ENCODE results near the gene BMPR2. TPM values are rescaled to one million over a fixed set of nuclear protein-coding genes. Genes with fewer than 3 reads are reported as not detected.
A peak's percentile ranks its signal among the peaks of the same experiment; 100 is the strongest.
"Not testable (repeated sequence)": the region's sequence is repeated elsewhere in the genome, so short reads cannot be mapped to it uniquely, and the experiment has no call there.

BMPR2 gene
- polyA plus RNA-seq, 3 donors: 4.1 to 6.4 (median 4.8) TPM

- DNase-seq: no peak
- Histone ChIP-seq H3K36me3 (replicated peaks in 1 of 2; ENCODE audit: control insufficient read depth in 1 of 2, insufficient read depth in 2 of 2, low read length in 2 of 2) (no peaks in the 10 kb centered on the region), H4K20me1 (ENCODE audit: insufficient read depth, low read length) (no peaks in the 10 kb centered on the region), H3K9ac (ENCODE audit: insufficient read depth, low read length, poor library complexity, severe bottlenecking) (no peak overlapping the region), H3K4me2 (replicated peaks; ENCODE audit: extremely low read depth, low read length, poor library complexity, severe bottlenecking) (no peak overlapping the region), H3K4me3 (replicated peaks in 1 of 3; ENCODE audit: low read depth in 2 of 3, low read length in 3 of 3) (no peak overlapping the region), H3K79me2 (ENCODE audit: insufficient read depth, low read length) (no peaks in the 10 kb centered on the region), H3K9me3 (replicated peaks in 1 of 2; ENCODE audit: control insufficient read depth in 1 of 2, insufficient read depth in 1 of 2, low read length in 2 of 2) (no peaks in the 10 kb centered on the region), H3K27ac (ENCODE audit: low read depth in 1 of 2, low read length in 2 of 2) (no peak overlapping the region), H3K4me1 (ENCODE audit: control insufficient read depth in 1 of 2, insufficient read depth in 2 of 2, low read length in 2 of 2) (no peaks in the 10 kb centered on the region), H3K27me3 (ENCODE audit: control insufficient read depth in 2 of 2, insufficient read depth in 2 of 2, low read length in 2 of 2) (no peaks in the 10 kb centered on the region), H2AFZ (ENCODE audit: insufficient read depth, low read depth, low read length, poor library complexity, severe bottlenecking) (no peak overlapping the region)
- H3K4me3 Mint-ChIP-seq: no peak overlapping the region
- H3K27ac Mint-ChIP-seq: no peak overlapping the region
- peaks cover 0 to 2% (median 1%) of the 10 kb centered on the region in 3 donors for H3K27me3 Mint-ChIP-seq (ENCODE audit: low read depth in 3 of 3)
- TF ChIP-seq CTCF (IDR thresholded peaks at IDR 0.05): no peak
- peaks cover 5 to 14% of the 10 kb centered on the region in 2 donors for H3K36me3 Mint-ChIP-seq
- peaks cover 2 to 14% (median 4%) of the 10 kb centered on the region in 7 donors for H3K9me3 Mint-ChIP-seq
- intact Hi-C loops (cut with micrococcal nuclease): no loop called here
- 91% methylated on average over 6 of the region's 13 CpGs for WGBS (ENCODE audit: insufficient coverage)
- H3K4me1 Mint-ChIP-seq: no peaks in the 10 kb centered on the region
These were observed 118.4 kb downstream of the BMPR2 start for GRCh38 chr2:202494300-202495229.

GRCh38 chr2:202495230-202495604, 119.1 kb downstream of the BMPR2 start:
- Mint-ChIP-seq H3K4me1 (no peaks in the 10 kb centered on the region), H3K9me3 (peaks cover 2 to 14% (median 4%) of the 10 kb centered on the region in 7 donors), H3K36me3 (peaks cover 5 to 14% of the 10 kb centered on the region in 2 donors), H3K27ac (peak overlapping the region in 1 of 7 donors; percentile 28), H3K27me3 (ENCODE audit: low read depth in 3 of 3) (peaks cover 0 to 2% (median 1%) of the 10 kb centered on the region in 3 donors), H3K4me3 (no peak overlapping the region)
- 98% methylated on average over 20 of the region's 23 CpGs for WGBS (ENCODE audit: insufficient coverage)
- no peaks in the 10 kb centered on the region for H4K20me1 ChIP-seq (ENCODE audit: insufficient read depth, low read length)
- H3K79me2 ChIP-seq (ENCODE audit: insufficient read depth, low read length): no peaks in the 10 kb centered on the region
- H3K4me2 ChIP-seq (replicated peaks; ENCODE audit: extremely low read depth, low read length, poor library complexity, severe bottlenecking): no peak overlapping the region
- no peak for TF ChIP-seq CTCF (IDR thresholded peaks at IDR 0.05)
- H2AFZ ChIP-seq (ENCODE audit: insufficient read depth, low read depth, low read length, poor library complexity, severe bottlenecking): no peak overlapping the region
- H3K27me3 ChIP-seq (ENCODE audit: control insufficient read depth in 2 of 2, insufficient read depth in 2 of 2, low read length in 2 of 2): no peaks in the 10 kb centered on the region
- no peaks in the 10 kb centered on the region for H3K9me3 ChIP-seq (replicated peaks in 1 of 2; ENCODE audit: control insufficient read depth in 1 of 2, insufficient read depth in 1 of 2, low read length in 2 of 2)
- H3K4me1 ChIP-seq (ENCODE audit: control insufficient read depth in 1 of 2, insufficient read depth in 2 of 2, low read length in 2 of 2): no peaks in the 10 kb centered on the region
- no peak overlapping the region for H3K4me3 ChIP-seq (replicated peaks in 1 of 3; ENCODE audit: low read depth in 2 of 3, low read length in 3 of 3)
- DNase-seq: no peak
- H3K36me3 ChIP-seq (replicated peaks in 1 of 2; ENCODE audit: control insufficient read depth in 1 of 2, insufficient read depth in 2 of 2, low read length in 2 of 2): no peaks in the 10 kb centered on the region
- no peak overlapping the region for H3K27ac ChIP-seq (ENCODE audit: low read depth in 1 of 2, low read length in 2 of 2)
- intact Hi-C loops (cut with micrococcal nuclease): no loop called here
- no peak overlapping the region for H3K9ac ChIP-seq (ENCODE audit: insufficient read depth, low read length, poor library complexity, severe bottlenecking)

GRCh38 chr2:202496835-202497472, 120.8 kb downstream of the BMPR2 start:
- H3K9ac ChIP-seq (ENCODE audit: insufficient read depth, low read length, poor library complexity, severe bottlenecking); H3K4me1 Mint-ChIP-seq; H3K4me1 ChIP-seq (ENCODE audit: control insufficient read depth in 1 of 2, insufficient read depth in 2 of 2, low read length in 2 of 2); H3K9me3 ChIP-seq (replicated peaks in 1 of 2; ENCODE audit: control insufficient read depth in 1 of 2, insufficient read depth in 1 of 2, low read length in 2 of 2); H3K79me2 ChIP-seq (ENCODE audit: insufficient read depth, low read length); H3K27me3 Mint-ChIP-seq (ENCODE audit: low read depth in 3 of 3); DNase-seq; H3K27ac ChIP-seq (ENCODE audit: low read depth in 1 of 2, low read length in 2 of 2); H3K27ac Mint-ChIP-seq; H3K4me2 ChIP-seq (replicated peaks; ENCODE audit: extremely low read depth, low read length, poor library complexity, severe bottlenecking); H3K36me3 ChIP-seq (replicated peaks in 1 of 2; ENCODE audit: control insufficient read depth in 1 of 2, insufficient read depth in 2 of 2, low read length in 2 of 2); H4K20me1 ChIP-seq (ENCODE audit: insufficient read depth, low read length); H3K27me3 ChIP-seq (ENCODE audit: control insufficient read depth in 2 of 2, insufficient read depth in 2 of 2, low read length in 2 of 2); H3K4me3 ChIP-seq (replicated peaks in 1 of 3; ENCODE audit: low read depth in 2 of 3, low read length in 3 of 3); H2AFZ ChIP-seq (ENCODE audit: insufficient read depth, low read depth, low read length, poor library complexity, severe bottlenecking); H3K4me3 Mint-ChIP-seq; intact Hi-C loops (cut with micrococcal nuclease): not testable (repeated sequence)
- H3K9me3 Mint-ChIP-seq: peaks cover 2 to 17% (median 4%) of the 10 kb centered on the region in 7 donors
- H3K36me3 Mint-ChIP-seq: peaks cover 5 to 14% of the 10 kb centered on the region in 2 donors
- WGBS (ENCODE audit: insufficient coverage): over 99% methylated on average over 36 of the region's 38 CpGs

All from CD14-positive monocyte (primary cell).